K562 (cell line): ENCODE results near the gene HNRNPLL. TPM values are rescaled to one million over a fixed set of nuclear protein-coding genes. Genes with fewer than 3 reads are reported as not detected.

Experiments
- ATF1 ChIP-seq, 2 experiments: fragments of 450-650 bp in 1 of 2; IDR thresholded peaks; 2 replicates each; pipeline ENCODE4 v1.6.1; 2016; ENCODE audit warnings: missing compliant biosample characterization in 1 of 2, missing genetic modification characterization in 1 of 2
- CBX1 ChIP-seq: sonication (generic); IDR thresholded peaks from 2 replicates; pipeline ENCODE4 v1.6.1; 2016; ENCODE audit warnings: antibody characterized with exemption, low read depth, mild to moderate bottlenecking
- CHCHD3 ChIP-seq: fragments of 250-450 bp; sonication (Bioruptor Pico); IDR thresholded peaks from 2 replicates; pipeline ENCODE4 v2.1.2; 2022; ENCODE audit warnings: mild to moderate bottlenecking
- HMG20A ChIP-seq: fragments of 450-650 bp; formaldehyde crosslinking; conservative IDR thresholded peaks from 2 replicates; pipeline ENCODE4 v1.4.0; 2020; ENCODE audit warnings: mild to moderate bottlenecking, mixed read lengths
- L3MBTL2 ChIP-seq: fragments of 450-650 bp; IDR thresholded peaks from 2 replicates; pipeline ENCODE4 v1.6.1; 2016; ENCODE audit warnings: mild to moderate bottlenecking, moderate library complexity
- NFRKB ChIP-seq: fragments of 450-650 bp; IDR thresholded peaks from 2 replicates; pipeline ENCODE4 v1.6.1; 2016; ENCODE audit warnings: low read depth
- NR2C1 ChIP-seq, 2 experiments: fragments of 450-650 bp; IDR thresholded peaks; 2 replicates each; pipeline ENCODE4 v1.6.1; 2017; ENCODE audit warnings: mild to moderate bottlenecking in 2 of 2, antibody characterized with exemption in 1 of 2, inconsistent platforms in 1 of 2, missing compliant biosample characterization in 1 of 2, missing genetic modification characterization in 1 of 2
- NR3C1 ChIP-seq: sonication (generic); formaldehyde crosslinking; IDR thresholded peaks from 2 replicates; pipeline ENCODE4 v1.8.1; 2022; ENCODE audit warnings: missing genetic modification reagents
- RBM22 ChIP-seq: fragments of 200-400 bp; formaldehyde crosslinking; IDR thresholded peaks from 2 replicates; pipeline ENCODE4 v1.6.1; 2018; ENCODE audit warnings: low read length, low read depth; ENCODE audit not compliant: poor library complexity, severe bottlenecking
- SPI1 ChIP-seq: IDR thresholded peaks from 2 replicates; pipeline ENCODE4 v1.6.1; 2011; ENCODE audit warnings: low read depth, low read length, control low read depth, borderline replicate concordance
- TGIF2 ChIP-seq: sonication (generic); formaldehyde crosslinking; IDR thresholded peaks from 2 replicates; pipeline ENCODE4 v1.8.1; 2022; ENCODE audit warnings: mild to moderate bottlenecking, missing genetic modification reagents, moderate library complexity
- THRAP3 ChIP-seq: fragments of 450-650 bp; IDR thresholded peaks from 2 replicates; pipeline ENCODE4 v1.6.1; 2016; ENCODE audit warnings: mild to moderate bottlenecking, inconsistent platforms, borderline replicate concordance
- ZNF121 ChIP-seq: sonication (generic); formaldehyde crosslinking; conservative IDR thresholded peaks from 2 replicates; pipeline ENCODE4 v1.8.0; 2022; ENCODE audit warnings: missing genetic modification reagents
- ZNF561 ChIP-seq: fragments of 450-650 bp; formaldehyde crosslinking; conservative IDR thresholded peaks from 2 replicates; pipeline ENCODE4 v1.4.0; 2020; ENCODE audit warnings: mild to moderate bottlenecking, moderate library complexity
- polyA plus RNA-seq, 8 experiments: library from polyadenylated mRNA; depleted of rRNA in 4 of 8; stranded (reverse) in 5 of 8; unstranded in 3 of 8; fragments of >200 nt; fragmentation: Nextera tagmentation in 2 of 8; fragmentation: Illumina TruSeq in 1 of 8; extraction: Ambion mirVana in 2 of 8; extraction: Trizol in 1 of 8; gene quantifications; 2 replicates each; pipeline versions ENCODE4 v1.2.1 to v1.2.3, GENCODE V29; 2011 to 2014; ENCODE audit warnings: inconsistent platforms in 1 of 8, missing spikeins in 1 of 8
- total RNA-seq, 7 experiments: library from RNA; depleted of rRNA in 6 of 7; stranded (reverse); fragments of >200 nt in 6 of 7; fragmentation: Illumina TruSeq in 2 of 7; extraction: Trizol in 2 of 7; gene quantifications; 2 replicates each; pipeline versions ENCODE4 v1.2.1 to v1.2.3, GENCODE V29; 2011 to 2021; ENCODE audit warnings: low replicate concordance in 1 of 7
- TF ChIP-seq, protein P1 (sequence below): IDR thresholded peaks from 2 replicates; pipeline ENCODE4 v1.6.1; 2014; ENCODE audit warnings: antibody characterized with exemption
- TF ChIP-seq, protein P2 (sequence below): IDR thresholded peaks from 3 replicates; pipeline ENCODE4 v1.6.1; 2011; ENCODE audit warnings: borderline replicate concordance, mild to moderate bottlenecking, moderate library complexity; ENCODE audit not compliant: insufficient read length; ENCODE audit errors: extremely low read depth
- TF ChIP-seq, protein P3 (sequence below): sonication (generic); formaldehyde crosslinking; IDR thresholded peaks from 2 replicates; pipeline ENCODE4 v1.8.0; 2023; ENCODE audit warnings: mild to moderate bottlenecking, missing genetic modification reagents
- TF ChIP-seq, protein P4 (sequence below): fragments of 450-650 bp; IDR thresholded peaks from 2 replicates; pipeline ENCODE4 v1.6.1; 2017; ENCODE audit warnings: antibody characterized with exemption

The HNRNPLL gene
- total and polyA plus RNA-seq, 9 of the 15 experiments (the other 6 are each of a cell fraction or from before 2014, with no cell fraction given): 19.8 to 135 (median 57.8) TPM

DNA sequence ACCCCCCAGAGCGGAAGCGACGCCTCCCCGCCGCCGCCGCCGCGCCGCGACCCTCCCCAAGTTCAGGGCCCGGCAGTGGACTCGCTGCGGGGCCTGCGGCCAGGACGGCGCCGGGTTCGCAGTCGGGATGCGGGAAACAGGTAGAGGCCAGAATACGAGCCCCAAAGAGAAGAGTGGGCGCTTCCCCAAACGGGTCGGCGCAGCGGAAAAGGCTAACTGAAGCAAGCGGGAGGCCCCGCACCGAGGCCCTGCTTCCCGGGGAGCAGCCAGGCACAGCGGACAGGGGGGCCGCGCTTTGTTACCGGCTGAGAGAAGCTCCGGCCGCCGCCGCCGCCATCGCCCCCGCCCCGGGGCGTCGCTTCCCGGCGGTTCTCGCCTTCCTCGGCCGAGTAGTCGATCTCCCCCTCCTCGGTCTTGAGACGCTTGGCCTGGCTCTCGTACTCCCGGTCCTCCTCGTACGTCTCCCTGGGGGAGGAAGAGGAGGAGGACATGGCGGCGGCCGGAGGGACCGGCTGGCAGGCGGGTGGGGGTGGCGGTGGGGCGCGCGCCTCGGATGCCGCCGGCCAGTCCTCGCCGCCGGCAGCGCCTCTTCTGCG, 494 bp downstream of the HNRNPLL start (continued):
- TF ChIP-seq, protein P1, sequence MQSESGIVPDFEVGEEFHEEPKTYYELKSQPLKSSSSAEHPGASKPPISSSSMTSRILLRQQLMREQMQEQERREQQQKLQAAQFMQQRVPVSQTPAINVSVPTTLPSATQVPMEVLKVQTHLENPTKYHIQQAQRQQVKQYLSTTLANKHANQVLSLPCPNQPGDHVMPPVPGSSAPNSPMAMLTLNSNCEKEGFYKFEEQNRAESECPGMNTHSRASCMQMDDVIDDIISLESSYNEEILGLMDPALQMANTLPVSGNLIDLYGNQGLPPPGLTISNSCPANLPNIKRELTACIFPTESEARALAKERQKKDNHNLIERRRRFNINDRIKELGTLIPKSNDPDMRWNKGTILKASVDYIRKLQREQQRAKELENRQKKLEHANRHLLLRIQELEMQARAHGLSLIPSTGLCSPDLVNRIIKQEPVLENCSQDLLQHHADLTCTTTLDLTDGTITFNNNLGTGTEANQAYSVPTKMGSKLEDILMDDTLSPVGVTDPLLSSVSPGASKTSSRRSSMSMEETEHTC: peak; percentile 22; the same call in 1 of the 2 replicates
- TF ChIP-seq RBM22 (peak; percentile 69), TGIF2 (no peak), NR3C1 (CRISPR knock-in tag) (peak; percentile 63; the same call in 1 of the 2 replicates), L3MBTL2 (no peak), NR2C1 (IDR thresholded peaks at IDR 0.05) (no peak), NR2C1 (tag; IDR thresholded peaks at IDR 0.05) (no peak), ZNF121 (CRISPR knock-in tag) (no peak), NFRKB (0 out of 2 replicates have a peak, but pooled peaks have one; percentile 56), THRAP3 (no peak), HMG20A (no peak), ZNF561 (CRISPR knock-in tag) (no peak), CBX1 (no peak), ATF1 (CRISPR knock-in tag; IDR thresholded peaks at IDR 0.05) (no peak), ATF1 (tag; IDR thresholded peaks at IDR 0.05) (no peak), CHCHD3 (CRISPR knock-in tag) (no peak), SPI1 (no peak)
- TF ChIP-seq, protein P2, sequence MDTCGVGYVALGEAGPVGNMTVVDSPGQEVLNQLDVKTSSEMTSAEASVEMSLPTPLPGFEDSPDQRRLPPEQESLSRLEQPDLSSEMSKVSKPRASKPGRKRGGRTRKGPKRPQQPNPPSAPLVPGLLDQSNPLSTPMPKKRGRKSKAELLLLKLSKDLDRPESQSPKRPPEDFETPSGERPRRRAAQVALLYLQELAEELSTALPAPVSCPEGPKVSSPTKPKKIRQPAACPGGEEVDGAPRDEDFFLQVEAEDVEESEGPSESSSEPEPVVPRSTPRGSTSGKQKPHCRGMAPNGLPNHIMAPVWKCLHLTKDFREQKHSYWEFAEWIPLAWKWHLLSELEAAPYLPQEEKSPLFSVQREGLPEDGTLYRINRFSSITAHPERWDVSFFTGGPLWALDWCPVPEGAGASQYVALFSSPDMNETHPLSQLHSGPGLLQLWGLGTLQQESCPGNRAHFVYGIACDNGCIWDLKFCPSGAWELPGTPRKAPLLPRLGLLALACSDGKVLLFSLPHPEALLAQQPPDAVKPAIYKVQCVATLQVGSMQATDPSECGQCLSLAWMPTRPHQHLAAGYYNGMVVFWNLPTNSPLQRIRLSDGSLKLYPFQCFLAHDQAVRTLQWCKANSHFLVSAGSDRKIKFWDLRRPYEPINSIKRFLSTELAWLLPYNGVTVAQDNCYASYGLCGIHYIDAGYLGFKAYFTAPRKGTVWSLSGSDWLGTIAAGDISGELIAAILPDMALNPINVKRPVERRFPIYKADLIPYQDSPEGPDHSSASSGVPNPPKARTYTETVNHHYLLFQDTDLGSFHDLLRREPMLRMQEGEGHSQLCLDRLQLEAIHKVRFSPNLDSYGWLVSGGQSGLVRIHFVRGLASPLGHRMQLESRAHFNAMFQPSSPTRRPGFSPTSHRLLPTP: no peak
- TF ChIP-seq, protein P3, sequence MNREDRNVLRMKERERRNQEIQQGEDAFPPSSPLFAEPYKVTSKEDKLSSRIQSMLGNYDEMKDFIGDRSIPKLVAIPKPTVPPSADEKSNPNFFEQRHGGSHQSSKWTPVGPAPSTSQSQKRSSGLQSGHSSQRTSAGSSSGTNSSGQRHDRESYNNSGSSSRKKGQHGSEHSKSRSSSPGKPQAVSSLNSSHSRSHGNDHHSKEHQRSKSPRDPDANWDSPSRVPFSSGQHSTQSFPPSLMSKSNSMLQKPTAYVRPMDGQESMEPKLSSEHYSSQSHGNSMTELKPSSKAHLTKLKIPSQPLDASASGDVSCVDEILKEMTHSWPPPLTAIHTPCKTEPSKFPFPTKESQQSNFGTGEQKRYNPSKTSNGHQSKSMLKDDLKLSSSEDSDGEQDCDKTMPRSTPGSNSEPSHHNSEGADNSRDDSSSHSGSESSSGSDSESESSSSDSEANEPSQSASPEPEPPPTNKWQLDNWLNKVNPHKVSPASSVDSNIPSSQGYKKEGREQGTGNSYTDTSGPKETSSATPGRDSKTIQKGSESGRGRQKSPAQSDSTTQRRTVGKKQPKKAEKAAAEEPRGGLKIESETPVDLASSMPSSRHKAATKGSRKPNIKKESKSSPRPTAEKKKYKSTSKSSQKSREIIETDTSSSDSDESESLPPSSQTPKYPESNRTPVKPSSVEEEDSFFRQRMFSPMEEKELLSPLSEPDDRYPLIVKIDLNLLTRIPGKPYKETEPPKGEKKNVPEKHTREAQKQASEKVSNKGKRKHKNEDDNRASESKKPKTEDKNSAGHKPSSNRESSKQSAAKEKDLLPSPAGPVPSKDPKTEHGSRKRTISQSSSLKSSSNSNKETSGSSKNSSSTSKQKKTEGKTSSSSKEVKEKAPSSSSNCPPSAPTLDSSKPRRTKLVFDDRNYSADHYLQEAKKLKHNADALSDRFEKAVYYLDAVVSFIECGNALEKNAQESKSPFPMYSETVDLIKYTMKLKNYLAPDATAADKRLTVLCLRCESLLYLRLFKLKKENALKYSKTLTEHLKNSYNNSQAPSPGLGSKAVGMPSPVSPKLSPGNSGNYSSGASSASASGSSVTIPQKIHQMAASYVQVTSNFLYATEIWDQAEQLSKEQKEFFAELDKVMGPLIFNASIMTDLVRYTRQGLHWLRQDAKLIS (CRISPR knock-in tag): peak; percentile 72
- TF ChIP-seq, protein P4, sequence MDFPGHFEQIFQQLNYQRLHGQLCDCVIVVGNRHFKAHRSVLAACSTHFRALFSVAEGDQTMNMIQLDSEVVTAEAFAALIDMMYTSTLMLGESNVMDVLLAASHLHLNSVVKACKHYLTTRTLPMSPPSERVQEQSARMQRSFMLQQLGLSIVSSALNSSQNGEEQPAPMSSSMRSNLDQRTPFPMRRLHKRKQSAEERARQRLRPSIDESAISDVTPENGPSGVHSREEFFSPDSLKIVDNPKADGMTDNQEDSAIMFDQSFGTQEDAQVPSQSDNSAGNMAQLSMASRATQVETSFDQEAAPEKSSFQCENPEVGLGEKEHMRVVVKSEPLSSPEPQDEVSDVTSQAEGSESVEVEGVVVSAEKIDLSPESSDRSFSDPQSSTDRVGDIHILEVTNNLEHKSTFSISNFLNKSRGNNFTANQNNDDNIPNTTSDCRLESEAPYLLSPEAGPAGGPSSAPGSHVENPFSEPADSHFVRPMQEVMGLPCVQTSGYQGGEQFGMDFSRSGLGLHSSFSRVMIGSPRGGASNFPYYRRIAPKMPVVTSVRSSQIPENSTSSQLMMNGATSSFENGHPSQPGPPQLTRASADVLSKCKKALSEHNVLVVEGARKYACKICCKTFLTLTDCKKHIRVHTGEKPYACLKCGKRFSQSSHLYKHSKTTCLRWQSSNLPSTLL: no peak
